HepG2 (cell line): ENCODE data around the gene PPP2R1B. TPM values are rescaled to one million over a fixed set of nuclear protein-coding genes. Genes with fewer than 3 reads are reported as not detected.

Experiments used
- ATAD3A ChIP-seq: sonication (generic); formaldehyde crosslinking; IDR thresholded peaks from 2 replicates; pipeline ENCODE4 v1.4.0; 2020; ENCODE audit warnings: missing genetic modification reagents
- GZF1 ChIP-seq: sonication (generic); formaldehyde crosslinking; IDR thresholded peaks from 2 replicates; pipeline ENCODE4 v1.5.1; 2020; ENCODE audit warnings: mild to moderate bottlenecking, missing genetic modification reagents
- IRX3 ChIP-seq: sonication (generic); formaldehyde crosslinking; IDR thresholded peaks from 2 replicates; pipeline ENCODE4 v1.8.1; 2023; ENCODE audit warnings: mild to moderate bottlenecking, low read depth, missing genetic modification reagents, borderline replicate concordance
- MEF2D ChIP-seq: sonication (generic); formaldehyde crosslinking; IDR thresholded peaks from 2 replicates; pipeline ENCODE4 v1.5.1; 2020; ENCODE audit warnings: mild to moderate bottlenecking, missing genetic modification reagents
- MIER2 ChIP-seq: IDR thresholded peaks from 2 replicates; pipeline ENCODE4 v1.6.1; 2016; ENCODE audit warnings: missing biosample characterization, missing genetic modification reagents
- MTA3 ChIP-seq: sonication (generic); formaldehyde crosslinking; IDR thresholded peaks from 2 replicates; pipeline ENCODE4 v1.4.0; 2020; ENCODE audit warnings: missing genetic modification reagents
- RCOR2 ChIP-seq: IDR thresholded peaks from 2 replicates; pipeline ENCODE4 v1.6.1; 2016; ENCODE audit warnings: missing biosample characterization, missing genetic modification reagents
- SETDB1 ChIP-seq: sonication (generic); formaldehyde crosslinking; IDR thresholded peaks from 2 replicates; pipeline ENCODE4 v1.5.1; 2020; ENCODE audit warnings: missing genetic modification reagents, mild to moderate bottlenecking, borderline replicate concordance
- SMC3 ChIP-seq: IDR thresholded peaks from 2 replicates; pipeline ENCODE4 v1.6.1; 2011; ENCODE audit warnings: low read length, improper control_type of control experiment
- TBL1XR1 ChIP-seq: fragments of 150-350 bp; IDR thresholded peaks from 2 replicates; pipeline ENCODE4 v1.6.1; 2014; ENCODE audit warnings: borderline replicate concordance, low read length; ENCODE audit not compliant: partially characterized antibody
- ZFYVE20 ChIP-seq: sonication (generic); formaldehyde crosslinking; IDR thresholded peaks from 2 replicates; pipeline ENCODE4 v1.8.0; 2023; ENCODE audit warnings: low read depth, mild to moderate bottlenecking, moderate library complexity, missing genetic modification reagents, borderline replicate concordance
- ZMYM4 ChIP-seq: sonication (generic); formaldehyde crosslinking; IDR thresholded peaks from 2 replicates; pipeline ENCODE4 v1.8.1; 2023; ENCODE audit warnings: mild to moderate bottlenecking, missing genetic modification reagents
- ZNF17 ChIP-seq: sonication (generic); formaldehyde crosslinking; IDR thresholded peaks from 2 replicates; pipeline ENCODE4 v1.5.0; 2020; ENCODE audit warnings: mild to moderate bottlenecking, missing genetic modification reagents
- ZNF350 ChIP-seq: sonication (generic); formaldehyde crosslinking; IDR thresholded peaks from 2 replicates; pipeline ENCODE4 v1.4.0; 2020; ENCODE audit warnings: mild to moderate bottlenecking, low read depth, missing genetic modification reagents, borderline replicate concordance
- ZNF446 ChIP-seq: sonication (generic); formaldehyde crosslinking; IDR thresholded peaks from 2 replicates; pipeline ENCODE4 v1.5.0; 2020; ENCODE audit warnings: mild to moderate bottlenecking, missing genetic modification reagents
- ZNF510 ChIP-seq: sonication (generic); formaldehyde crosslinking; IDR thresholded peaks from 2 replicates; pipeline ENCODE4 v1.4.0; 2020; ENCODE audit warnings: low read depth, mild to moderate bottlenecking, missing genetic modification reagents
- ZNF672 ChIP-seq: sonication (generic); formaldehyde crosslinking; IDR thresholded peaks from 2 replicates; pipeline ENCODE4 v1.8.1; 2022; ENCODE audit warnings: missing genetic modification reagents
- ZNF768 ChIP-seq: sonication (generic); formaldehyde crosslinking; IDR thresholded peaks from 2 replicates; pipeline ENCODE4 v1.4.0; 2020; ENCODE audit warnings: missing genetic modification reagents
- polyA plus RNA-seq, 8 experiments: library from polyadenylated mRNA; depleted of rRNA in 3 of 8; stranded (reverse) in 7 of 8; unstranded in 1 of 8; fragments of >200 nt; fragmentation: Illumina TruSeq in 4 of 8; extraction: Trizol in 4 of 8; gene quantifications; 2 replicates each; pipeline versions ENCODE4 v1.2.1 to v1.2.3, GENCODE V29; 2011 to 2016; ENCODE audit warnings: low read depth in 4 of 8, missing spikeins in 1 of 8, mixed read lengths in 1 of 8; ENCODE audit not compliant: insufficient read depth in 1 of 8
- total RNA-seq, 5 experiments: library from RNA; depleted of rRNA; stranded (reverse); fragments of >200 nt; fragmentation: Illumina TruSeq; extraction: Trizol; gene quantifications; 2 replicates each; pipeline ENCODE4 v1.2.3, GENCODE V29; 2016; ENCODE audit warnings: low read depth in 1 of 5
- TF ChIP-seq, protein P1 (sequence below): sonication (generic); formaldehyde crosslinking; IDR thresholded peaks from 2 replicates; pipeline ENCODE4 v1.4.0; 2020; ENCODE audit warnings: missing genetic modification reagents, borderline replicate concordance
- TF ChIP-seq, protein P2 (sequence below): sonication (generic); formaldehyde crosslinking; IDR thresholded peaks from 2 replicates; pipeline ENCODE4 v1.9.0; 2021; ENCODE audit warnings: missing genetic modification reagents, mild to moderate bottlenecking, borderline replicate concordance
- TF ChIP-seq, protein P3 (sequence below): sonication (generic); formaldehyde crosslinking; IDR thresholded peaks from 2 replicates; pipeline ENCODE4 v1.4.0; 2020; ENCODE audit warnings: mild to moderate bottlenecking, low read depth, missing genetic modification reagents
- TF ChIP-seq, protein P4 (sequence below): sonication (generic); formaldehyde crosslinking; IDR thresholded peaks from 2 replicates; pipeline ENCODE4 v1.8.1; 2023; ENCODE audit warnings: missing genetic modification reagents, mild to moderate bottlenecking, borderline replicate concordance

PPP2R1B gene
- total and polyA plus RNA-seq, 2 of the 13 experiments (the other 11 are each of a cell fraction or from before 2014, with no cell fraction given): 22.1 to 56.8 TPM

DNA sequence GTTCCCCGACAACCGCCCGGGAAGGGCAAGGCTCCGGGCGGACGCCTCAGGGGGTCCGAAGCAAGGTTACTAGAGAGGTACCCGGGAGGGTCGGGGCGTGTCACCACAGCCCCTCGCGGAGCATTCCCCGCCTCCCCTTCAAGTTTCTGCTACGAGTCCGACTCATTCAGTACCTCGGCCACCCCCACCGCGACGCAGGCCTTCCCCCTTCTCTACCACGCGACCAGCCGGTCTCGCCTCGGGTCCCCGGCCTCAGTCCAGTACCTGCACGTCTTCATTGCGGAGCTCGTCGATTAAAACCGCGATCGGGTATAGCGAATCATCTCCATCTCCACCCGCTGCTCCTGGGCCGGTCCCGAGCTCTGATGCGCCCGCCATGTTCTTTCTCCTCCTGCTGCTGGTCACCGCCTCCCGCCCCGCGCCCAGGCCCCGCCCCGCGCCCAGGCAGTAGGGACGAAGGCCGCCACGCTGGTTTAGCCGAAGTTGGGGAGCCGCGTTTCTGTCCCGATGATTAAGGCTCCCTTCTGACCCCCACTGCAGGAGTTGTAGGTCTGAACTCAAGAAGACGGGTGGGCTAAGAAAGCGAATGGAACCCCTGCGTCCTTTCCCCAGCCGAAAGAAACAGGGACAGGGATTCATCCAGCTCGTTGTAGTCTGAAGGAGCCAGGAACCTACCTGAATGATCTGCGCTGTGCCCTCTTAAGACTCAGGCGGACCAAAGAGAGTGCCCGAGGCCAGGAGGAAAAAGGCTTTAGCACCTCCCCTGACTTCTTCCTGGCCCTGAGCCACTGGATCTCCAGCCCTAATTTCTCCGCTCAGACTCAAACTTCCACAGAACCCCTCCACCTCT is at the start of gene PPP2R1B (continued):
- TF ChIP-seq, protein P1, sequence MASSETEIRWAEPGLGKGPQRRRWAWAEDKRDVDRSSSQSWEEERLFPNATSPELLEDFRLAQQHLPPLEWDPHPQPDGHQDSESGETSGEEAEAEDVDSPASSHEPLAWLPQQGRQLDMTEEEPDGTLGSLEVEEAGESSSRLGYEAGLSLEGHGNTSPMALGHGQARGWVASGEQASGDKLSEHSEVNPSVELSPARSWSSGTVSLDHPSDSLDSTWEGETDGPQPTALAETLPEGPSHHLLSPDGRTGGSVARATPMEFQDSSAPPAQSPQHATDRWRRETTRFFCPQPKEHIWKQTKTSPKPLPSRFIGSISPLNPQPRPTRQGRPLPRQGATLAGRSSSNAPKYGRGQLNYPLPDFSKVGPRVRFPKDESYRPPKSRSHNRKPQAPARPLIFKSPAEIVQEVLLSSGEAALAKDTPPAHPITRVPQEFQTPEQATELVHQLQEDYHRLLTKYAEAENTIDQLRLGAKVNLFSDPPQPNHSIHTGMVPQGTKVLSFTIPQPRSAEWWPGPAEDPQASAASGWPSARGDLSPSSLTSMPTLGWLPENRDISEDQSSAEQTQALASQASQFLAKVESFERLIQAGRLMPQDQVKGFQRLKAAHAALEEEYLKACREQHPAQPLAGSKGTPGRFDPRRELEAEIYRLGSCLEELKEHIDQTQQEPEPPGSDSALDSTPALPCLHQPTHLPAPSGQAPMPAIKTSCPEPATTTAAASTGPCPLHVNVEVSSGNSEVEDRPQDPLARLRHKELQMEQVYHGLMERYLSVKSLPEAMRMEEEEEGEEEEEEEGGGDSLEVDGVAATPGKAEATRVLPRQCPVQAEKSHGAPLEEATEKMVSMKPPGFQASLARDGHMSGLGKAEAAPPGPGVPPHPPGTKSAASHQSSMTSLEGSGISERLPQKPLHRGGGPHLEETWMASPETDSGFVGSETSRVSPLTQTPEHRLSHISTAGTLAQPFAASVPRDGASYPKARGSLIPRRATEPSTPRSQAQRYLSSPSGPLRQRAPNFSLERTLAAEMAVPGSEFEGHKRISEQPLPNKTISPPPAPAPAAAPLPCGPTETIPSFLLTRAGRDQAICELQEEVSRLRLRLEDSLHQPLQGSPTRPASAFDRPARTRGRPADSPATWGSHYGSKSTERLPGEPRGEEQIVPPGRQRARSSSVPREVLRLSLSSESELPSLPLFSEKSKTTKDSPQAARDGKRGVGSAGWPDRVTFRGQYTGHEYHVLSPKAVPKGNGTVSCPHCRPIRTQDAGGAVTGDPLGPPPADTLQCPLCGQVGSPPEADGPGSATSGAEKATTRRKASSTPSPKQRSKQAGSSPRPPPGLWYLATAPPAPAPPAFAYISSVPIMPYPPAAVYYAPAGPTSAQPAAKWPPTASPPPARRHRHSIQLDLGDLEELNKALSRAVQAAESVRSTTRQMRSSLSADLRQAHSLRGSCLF (CRISPR knock-in tag): no peak
- TF ChIP-seq ZNF446 (no peak), ZNF672 (CRISPR knock-in tag) (no peak), MTA3 (CRISPR knock-in tag) (no peak), IRX3 (no peak), RCOR2 (no peak), TBL1XR1 (no peak), ZMYM4 (CRISPR knock-in tag) (peak; percentile 51; the same call in 1 of the 2 replicates), SMC3 (no peak), ATAD3A (no peak), GZF1 (CRISPR knock-in tag) (no peak), SETDB1 (CRISPR knock-in tag) (no peak), ZNF768 (CRISPR knock-in tag) (no peak), ZNF510 (CRISPR knock-in tag) (no peak), ZFYVE20 (CRISPR knock-in tag) (no peak), MIER2 (no peak), ZNF17 (CRISPR knock-in tag) (no peak), MEF2D (CRISPR knock-in tag) (peak; percentile 51; the same call in 1 of the 2 replicates), ZNF350 (CRISPR knock-in tag) (peak; percentile 59; the same call in 1 of the 2 replicates)
- TF ChIP-seq, protein P2, sequence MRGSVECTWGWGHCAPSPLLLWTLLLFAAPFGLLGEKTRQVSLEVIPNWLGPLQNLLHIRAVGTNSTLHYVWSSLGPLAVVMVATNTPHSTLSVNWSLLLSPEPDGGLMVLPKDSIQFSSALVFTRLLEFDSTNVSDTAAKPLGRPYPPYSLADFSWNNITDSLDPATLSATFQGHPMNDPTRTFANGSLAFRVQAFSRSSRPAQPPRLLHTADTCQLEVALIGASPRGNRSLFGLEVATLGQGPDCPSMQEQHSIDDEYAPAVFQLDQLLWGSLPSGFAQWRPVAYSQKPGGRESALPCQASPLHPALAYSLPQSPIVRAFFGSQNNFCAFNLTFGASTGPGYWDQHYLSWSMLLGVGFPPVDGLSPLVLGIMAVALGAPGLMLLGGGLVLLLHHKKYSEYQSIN (CRISPR knock-in tag): no peak
- TF ChIP-seq, protein P3, sequence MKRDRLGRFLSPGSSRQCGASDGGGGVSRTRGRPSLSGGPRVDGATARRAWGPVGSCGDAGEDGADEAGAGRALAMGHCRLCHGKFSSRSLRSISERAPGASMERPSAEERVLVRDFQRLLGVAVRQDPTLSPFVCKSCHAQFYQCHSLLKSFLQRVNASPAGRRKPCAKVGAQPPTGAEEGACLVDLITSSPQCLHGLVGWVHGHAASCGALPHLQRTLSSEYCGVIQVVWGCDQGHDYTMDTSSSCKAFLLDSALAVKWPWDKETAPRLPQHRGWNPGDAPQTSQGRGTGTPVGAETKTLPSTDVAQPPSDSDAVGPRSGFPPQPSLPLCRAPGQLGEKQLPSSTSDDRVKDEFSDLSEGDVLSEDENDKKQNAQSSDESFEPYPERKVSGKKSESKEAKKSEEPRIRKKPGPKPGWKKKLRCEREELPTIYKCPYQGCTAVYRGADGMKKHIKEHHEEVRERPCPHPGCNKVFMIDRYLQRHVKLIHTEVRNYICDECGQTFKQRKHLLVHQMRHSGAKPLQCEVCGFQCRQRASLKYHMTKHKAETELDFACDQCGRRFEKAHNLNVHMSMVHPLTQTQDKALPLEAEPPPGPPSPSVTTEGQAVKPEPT (CRISPR knock-in tag): no peak
- TF ChIP-seq, protein P4, sequence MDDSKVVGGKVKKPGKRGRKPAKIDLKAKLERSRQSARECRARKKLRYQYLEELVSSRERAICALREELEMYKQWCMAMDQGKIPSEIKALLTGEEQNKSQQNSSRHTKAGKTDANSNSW: peak; percentile 80; the same call in 1 of the 2 replicates
